HG03103 (cell line): ENCODE results near the gene DTX2.
"Not testable (repeated sequence)": the region's sequence is repeated elsewhere in the genome, so short reads cannot be mapped to it uniquely, and the experiment has no call there.

Experiments used
- ATAC-seq: cut with Tn5 transposase; IDR thresholded peaks from one replicate; pipeline ENCODE4 v1.9.1; 2021; ENCODE audit warnings: low read depth; ENCODE audit not compliant: unreplicated experiment

The DTX2 gene

GRCh38 chr7:76485822-76486610 lies 24.5 kb downstream of the DTX2 start:
- ATAC-seq: peak; percentile 6

- peak; percentile 98 for ATAC-seq
Measured at GRCh38 chr7:76486618-76487017, 25.1 kb downstream of the DTX2 start.

GRCh38 chr7:76487969-76488368 lies 26.5 kb downstream of the DTX2 start:
- ATAC-seq: not testable (repeated sequence)

- ATAC-seq: not testable (repeated sequence)
Measured at GRCh38 chr7:76492139-76492538, 30.6 kb downstream of the DTX2 start.

DNA sequence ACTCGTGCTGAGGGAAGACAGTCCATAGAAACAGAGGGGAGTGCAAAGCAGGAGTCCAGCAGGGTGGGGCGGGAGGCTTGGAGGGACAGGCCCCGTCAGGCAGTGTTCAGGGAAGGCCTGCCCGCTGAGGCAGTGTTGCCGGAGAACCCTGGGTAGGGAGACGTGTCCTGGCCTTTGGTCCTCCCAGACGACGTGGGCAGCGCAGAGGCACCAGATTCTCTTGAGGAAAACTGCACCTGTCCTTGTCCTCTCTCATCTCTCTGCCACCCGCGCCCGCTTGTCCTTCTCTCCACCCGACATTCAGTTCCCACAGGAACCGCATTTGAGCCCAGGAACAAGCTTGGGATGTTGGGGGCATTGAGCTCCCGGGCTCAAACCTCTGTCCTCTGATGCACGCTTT lies 34.2 kb downstream of the DTX2 start:
- not testable (repeated sequence) for ATAC-seq

GRCh38 chr7:76497918-76498582 lies 36.5 kb downstream of the DTX2 start:
- ATAC-seq: not testable (repeated sequence)

- not testable (repeated sequence) for ATAC-seq
Measured at GRCh38 chr7:76498583-76499200, 37.2 kb downstream of the DTX2 start.

DNA sequence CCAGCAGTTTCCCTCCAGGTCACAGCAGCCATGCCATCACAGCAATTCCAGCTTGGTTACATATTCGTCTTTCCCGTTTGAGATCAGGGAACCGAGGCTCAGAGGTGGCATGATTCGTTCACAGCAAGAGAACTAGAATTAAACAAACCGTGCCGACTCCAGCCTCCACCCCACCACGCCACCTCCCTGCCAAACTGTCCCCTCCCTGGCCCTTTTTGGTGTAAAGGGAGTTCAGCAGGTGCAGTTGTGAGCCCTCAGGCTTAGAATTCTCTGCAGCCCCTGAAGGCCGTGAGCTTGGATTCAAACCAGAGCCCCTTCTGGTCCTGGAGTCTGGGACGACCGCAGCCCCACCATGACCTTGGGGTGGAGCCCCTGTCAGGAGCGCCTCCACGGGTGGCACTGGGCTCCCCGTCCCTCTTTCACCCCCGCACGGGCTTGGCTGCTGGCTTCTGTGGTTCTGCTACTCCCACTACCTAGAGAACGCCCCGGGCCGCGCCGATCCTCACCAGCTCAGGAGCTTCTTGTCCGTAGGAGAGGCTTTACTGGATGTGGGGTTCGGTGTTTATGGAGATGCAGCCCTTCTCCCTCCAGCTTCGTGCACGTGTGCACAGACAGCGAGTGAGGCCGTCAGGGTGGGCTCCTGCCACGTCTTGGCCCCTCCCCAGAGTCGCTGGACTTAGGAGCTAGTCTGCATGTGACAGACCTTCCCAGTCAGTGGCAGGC lies 37.9 kb downstream of the DTX2 start:
- not testable (repeated sequence) for ATAC-seq

DNA sequence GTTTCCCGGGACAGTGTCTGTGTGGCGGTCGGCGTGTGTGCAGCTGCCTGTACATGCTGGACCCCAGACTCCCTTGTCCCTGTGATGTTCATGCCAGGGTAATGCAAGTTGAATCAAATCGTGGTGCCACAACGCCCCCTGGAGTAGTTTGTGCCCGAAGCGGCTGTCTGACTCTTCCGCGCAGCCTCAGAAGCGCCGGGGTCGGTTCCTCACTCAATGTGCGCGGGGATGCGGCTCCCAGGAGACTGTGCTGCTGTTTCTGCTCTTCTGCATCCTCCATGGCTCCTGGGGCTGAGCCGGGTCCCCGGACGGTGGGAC lies 38.4 kb downstream of the DTX2 start:
- ATAC-seq: not testable (repeated sequence)

GRCh38 chr7:76502224-76502623 lies 40.7 kb downstream of the DTX2 start:
- not testable (repeated sequence) for ATAC-seq

DNA sequence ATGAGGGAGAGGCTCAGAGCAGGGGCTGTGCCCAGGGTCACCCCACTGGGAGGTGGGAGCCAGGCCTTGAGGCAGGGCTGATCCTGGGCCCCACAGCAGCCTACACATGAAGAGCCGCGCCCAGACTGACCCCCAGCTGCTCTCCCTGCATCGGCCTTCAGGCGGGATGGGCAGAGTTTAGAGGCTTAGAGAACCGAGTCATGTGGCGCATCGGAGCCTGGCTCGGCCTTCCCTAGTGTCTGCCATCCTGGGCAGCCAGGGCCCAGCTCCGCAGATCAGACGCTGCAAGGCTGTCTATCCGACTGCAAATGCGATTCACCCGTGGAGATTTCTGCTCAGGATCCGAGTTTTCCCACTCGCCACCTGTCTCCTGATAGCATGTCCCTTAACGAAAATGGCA lies 41.3 kb downstream of the DTX2 start:
- not testable (repeated sequence) for ATAC-seq

GRCh38 chr7:76503244-76503643 lies 41.7 kb downstream of the DTX2 start:
- not testable (repeated sequence) for ATAC-seq

DNA sequence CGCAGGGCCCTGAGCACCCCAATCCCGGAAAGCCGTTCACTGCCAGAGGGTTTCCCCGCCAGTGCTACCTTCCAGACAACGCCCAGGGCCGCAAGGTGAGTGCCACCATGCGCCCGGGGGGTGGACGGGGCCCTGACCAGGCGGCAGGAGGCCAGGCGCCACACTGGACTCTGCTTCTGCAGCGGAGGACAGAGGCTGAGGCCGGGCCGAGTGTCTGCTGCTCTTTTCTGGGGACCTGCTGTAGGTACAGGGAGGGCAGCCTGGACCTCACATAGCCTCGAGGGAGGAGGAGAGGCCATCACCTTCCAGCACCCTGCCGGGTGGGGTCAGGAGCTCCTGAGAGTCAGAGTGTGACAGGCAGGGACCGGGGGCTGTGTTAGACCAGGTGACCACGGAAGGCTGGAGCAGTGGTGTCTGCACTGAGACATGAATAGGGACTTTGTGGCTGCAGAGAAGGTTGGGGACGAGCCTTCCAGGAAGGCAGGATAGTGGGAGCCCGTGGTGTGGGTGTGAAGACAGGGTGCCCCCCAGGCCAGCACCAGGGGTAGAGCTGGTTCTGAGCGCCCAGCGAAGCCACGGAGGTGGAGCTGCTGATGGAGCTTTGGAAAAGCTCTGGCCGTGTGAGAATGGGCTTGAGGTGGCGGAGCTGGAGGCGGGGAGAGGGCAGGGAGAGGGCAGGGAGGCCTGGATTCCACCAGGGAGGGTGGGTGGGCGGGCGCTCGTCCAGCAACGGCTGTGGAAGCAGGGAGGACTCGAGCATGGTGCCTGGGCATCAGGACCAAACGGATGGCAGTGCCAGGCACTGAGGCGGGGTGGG lies 43.0 kb downstream of the DTX2 start:
- not testable (repeated sequence) for ATAC-seq

GRCh38 chr7:76505168-76506080 lies 43.9 kb downstream of the DTX2 start:
- no peak for ATAC-seq

DNA sequence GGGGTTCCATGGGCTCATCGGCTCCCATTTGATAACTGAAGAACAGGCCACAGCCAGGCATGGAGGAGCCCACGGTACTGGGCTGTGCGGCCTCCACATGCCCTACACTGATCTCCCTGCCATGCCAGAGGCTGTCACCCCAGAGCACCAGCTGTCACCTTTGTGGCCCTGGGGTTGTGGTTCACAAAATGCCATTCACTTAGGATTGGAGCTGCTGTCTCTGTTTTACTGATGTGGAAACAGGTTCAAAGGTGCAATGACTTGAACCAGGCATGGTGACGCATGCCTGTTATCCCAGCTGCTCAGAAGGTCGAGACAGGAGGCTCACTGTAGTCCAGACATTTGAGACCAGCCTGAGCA lies 44.6 kb downstream of the DTX2 start:
- no peak for ATAC-seq

DNA sequence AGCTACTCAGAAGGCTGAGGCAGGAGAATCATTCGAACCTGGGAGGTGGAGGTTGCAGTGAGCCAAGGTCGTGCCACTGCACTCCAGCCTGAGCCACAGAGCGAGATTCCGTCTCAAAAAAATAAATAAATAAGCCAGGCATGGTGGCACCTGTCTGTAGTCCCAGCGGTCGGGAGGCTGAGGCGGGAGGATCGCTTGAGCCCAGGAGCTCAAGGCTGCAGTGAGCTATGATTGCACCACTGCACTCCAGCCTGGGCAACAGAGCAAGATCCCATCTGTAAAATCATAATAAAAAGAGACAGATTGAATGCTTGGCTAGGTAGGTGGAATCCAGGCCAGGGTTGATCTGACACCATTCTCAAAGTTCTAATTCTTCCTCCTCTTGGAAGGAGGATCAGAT lies 45.1 kb downstream of the DTX2 start:
- not testable (repeated sequence) for ATAC-seq

- no peak for ATAC-seq
Measured at GRCh38 chr7:76507723-76508406, 46.4 kb downstream of the DTX2 start.
